Measurements from ENCODE around the gene HSPA2. TPM values are rescaled to one million over a fixed set of nuclear protein-coding genes. Genes with fewer than 3 reads are reported as not detected.

HSPA2 gene
- polyA plus RNA-seq, 4 donors = 1.4 to 14.5 (median 6.2) TPM

- Histone ChIP-seq H3K27me3 (ENCODE audit: control insufficient read depth in 3 of 3, insufficient read depth in 3 of 3, low read length in 3 of 3) (no peaks in the 10 kb centered on the region), H3K4me3 (ENCODE audit: low read depth in 1 of 3, low read length in 3 of 3) (peak overlapping the region in 2 of 3 donors; percentile 91 to 99), H3K27ac (ENCODE audit: low read depth in 1 of 3, low read length in 2 of 3) (peak overlapping the region; percentile 98 to 100 (median 100)), H3K9me3 (ENCODE audit: control insufficient read depth in 2 of 2, insufficient read depth in 1 of 2, low read depth in 1 of 2, low read length in 1 of 2) (no peaks in the 10 kb centered on the region), H3K36me3 (ENCODE audit: control insufficient read depth in 3 of 3, insufficient read depth in 2 of 3, low read depth in 1 of 3, low read length in 3 of 3) (peaks cover 0 to 5% (median 0%) of the 10 kb centered on the region in 3 donors), H3K4me1 (ENCODE audit: control insufficient read depth in 3 of 3, insufficient read depth in 2 of 3, low read depth in 1 of 3, low read length in 2 of 3) (peaks cover 4 to 30% (median 19%) of the 10 kb centered on the region in 3 donors)
- 28 to 41% (median 35%) methylated on average over 6 of the region's 6 CpGs for WGBS, 3 donors
- peak in 1 of 2 donors; percentile 18 for DNase-seq
- no peak for FAIRE-seq
Measured at GRCh38 chr14:64502456-64502855, 38.1 kb upstream of the HSPA2 start.

GRCh38 chr14:64502887-64503433, 37.6 kb upstream of the HSPA2 start:
- Histone ChIP-seq H3K27ac (ENCODE audit: low read depth in 1 of 3, low read length in 2 of 3) (peak overlapping the region; percentile 98 to 100 (median 100)), H3K4me1 (ENCODE audit: control insufficient read depth in 3 of 3, insufficient read depth in 2 of 3, low read depth in 1 of 3, low read length in 2 of 3) (peaks cover 4 to 30% (median 24%) of the 10 kb centered on the region in 3 donors), H3K9me3 (ENCODE audit: control insufficient read depth in 2 of 2, insufficient read depth in 1 of 2, low read depth in 1 of 2, low read length in 1 of 2) (no peaks in the 10 kb centered on the region), H3K4me3 (ENCODE audit: low read depth in 1 of 3, low read length in 3 of 3) (peak overlapping the region; percentile 91 to 99 (median 92)), H3K36me3 (ENCODE audit: control insufficient read depth in 3 of 3, insufficient read depth in 2 of 3, low read depth in 1 of 3, low read length in 3 of 3) (peaks cover 0 to 5% (median 0%) of the 10 kb centered on the region in 3 donors), H3K27me3 (ENCODE audit: control insufficient read depth in 3 of 3, insufficient read depth in 3 of 3, low read length in 3 of 3) (no peaks in the 10 kb centered on the region)
- DNase-seq (peak; percentile 35 to 67), FAIRE-seq (no peak)
- WGBS, 3 donors = 0 to 1% (median 0%) methylated on average over 29 of the region's 29 CpGs

- Histone ChIP-seq H3K36me3 (ENCODE audit: control insufficient read depth in 3 of 3, insufficient read depth in 2 of 3, low read depth in 1 of 3, low read length in 3 of 3) (peaks cover 0 to 2% (median 0%) of the 10 kb centered on the region in 3 donors), H3K27ac (ENCODE audit: low read depth in 1 of 3, low read length in 2 of 3) (peak within 1 kb of the TSS; percentile 98 to 100 (median 100)), H3K9me3 (ENCODE audit: control insufficient read depth in 2 of 2, insufficient read depth in 1 of 2, low read depth in 1 of 2, low read length in 1 of 2) (no peaks in the 10 kb centered on the region), H3K4me3 (ENCODE audit: low read depth in 1 of 3, low read length in 3 of 3) (peak within 1 kb of the TSS; percentile 91 to 99 (median 92)), H3K27me3 (ENCODE audit: control insufficient read depth in 3 of 3, insufficient read depth in 3 of 3, low read length in 3 of 3) (no peaks in the 10 kb centered on the region), H3K4me1 (ENCODE audit: control insufficient read depth in 3 of 3, insufficient read depth in 2 of 3, low read depth in 1 of 3, low read length in 2 of 3) (peaks cover 4 to 30% (median 28%) of the 10 kb centered on the region in 3 donors)
- FAIRE-seq (no peak), DNase-seq (peak; percentile 89 to 95)
- 0 to 1% (median 0%) methylated on average over 70 to 87 of the region's 87 CpGs for WGBS, 3 donors
Measured at GRCh38 chr14:64503434-64504309, 36.9 kb upstream of the HSPA2 start, which contains the start of gene ZBTB25. TSS of gene ZBTB25 (minus strand) at chr14:64503838. CDS start at chr14:64490533, 13,305 bp downstream.

DNA sequence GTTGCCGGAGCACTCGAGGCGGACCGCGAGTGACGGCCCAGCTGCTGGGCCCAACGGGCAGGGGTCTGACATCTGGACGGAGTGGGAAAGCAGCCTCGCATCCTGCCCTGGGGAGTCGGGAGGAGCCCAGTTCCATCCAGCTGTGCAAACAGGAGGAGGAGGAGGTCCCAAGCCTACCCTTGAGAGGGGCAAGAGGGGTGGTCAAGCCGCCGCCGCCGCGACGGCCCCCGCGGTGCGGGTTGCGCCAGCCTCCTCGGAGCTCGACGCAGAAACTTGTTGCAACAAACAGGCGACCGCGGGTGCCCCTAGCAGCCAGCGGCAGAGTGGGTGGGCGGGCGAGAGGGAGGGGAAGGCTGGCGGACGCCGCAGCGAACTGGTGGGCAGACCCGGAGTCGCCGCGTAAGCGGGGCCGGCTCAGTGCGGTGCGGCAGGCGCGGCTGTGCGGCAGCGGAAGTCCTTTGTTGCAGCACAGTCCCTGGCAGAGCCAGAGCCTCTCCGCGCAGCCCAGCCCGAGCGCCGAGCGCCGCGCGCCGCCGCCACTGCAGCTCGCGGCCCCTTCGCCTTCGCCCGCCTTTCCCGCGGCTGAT, 36.1 kb upstream of the HSPA2 start, which contains the start of gene ZBTB1:
TSS of gene ZBTB1 (plus strand) at position 461 of the 587 bp plus-strand sequence. CDS start 16,735 bp downstream, outside the sequence.
- Histone ChIP-seq H3K9me3 (ENCODE audit: control insufficient read depth in 2 of 2, insufficient read depth in 1 of 2, low read depth in 1 of 2, low read length in 1 of 2) (no peaks in the 10 kb centered on the region), H3K27ac (ENCODE audit: low read depth in 1 of 3, low read length in 2 of 3) (peak within 1 kb of the TSS; percentile 98 to 100 (median 100)), H3K36me3 (ENCODE audit: control insufficient read depth in 3 of 3, insufficient read depth in 2 of 3, low read depth in 1 of 3, low read length in 3 of 3) (no peaks in the 10 kb centered on the region), H3K4me3 (ENCODE audit: low read depth in 1 of 3, low read length in 3 of 3) (peak within 1 kb of the TSS; percentile 91 to 99 (median 92)), H3K27me3 (ENCODE audit: control insufficient read depth in 3 of 3, insufficient read depth in 3 of 3, low read length in 3 of 3) (no peaks in the 10 kb centered on the region), H3K4me1 (ENCODE audit: control insufficient read depth in 3 of 3, insufficient read depth in 2 of 3, low read depth in 1 of 3, low read length in 2 of 3) (peaks cover 4 to 32% (median 30%) of the 10 kb centered on the region in 3 donors)
- DNase-seq (peak; percentile 66 to 93), FAIRE-seq (no peak)
- 0 to 1% (median 0%) methylated on average over 36 to 63 of the region's 63 CpGs for WGBS, 3 donors

- 0% methylated on average over 55 to 68 of the region's 68 CpGs for WGBS, 3 donors
- no peak for FAIRE-seq
- H3K4me1 ChIP-seq (ENCODE audit: control insufficient read depth in 3 of 3, insufficient read depth in 2 of 3, low read depth in 1 of 3, low read length in 2 of 3) = peaks cover 4 to 29% (median 25%) of the 10 kb centered on the region in 3 donors
Measured at GRCh38 chr14:64504897-64505794, 35.4 kb upstream of the HSPA2 start.

GRCh38 chr14:64506721-64507120, 33.8 kb upstream of the HSPA2 start:
- Histone ChIP-seq H3K9me3 (ENCODE audit: control insufficient read depth in 2 of 2, insufficient read depth in 1 of 2, low read depth in 1 of 2, low read length in 1 of 2) (no peaks in the 10 kb centered on the region), H3K4me3 (ENCODE audit: low read depth in 1 of 3, low read length in 3 of 3) (peak overlapping the region in 1 of 3 donors; percentile 17), H3K27me3 (ENCODE audit: control insufficient read depth in 3 of 3, insufficient read depth in 3 of 3, low read length in 3 of 3) (no peaks in the 10 kb centered on the region), H3K27ac (ENCODE audit: low read depth in 1 of 3, low read length in 2 of 3) (peak overlapping the region in 2 of 3 donors; percentile 33 to 62), H3K36me3 (ENCODE audit: control insufficient read depth in 3 of 3, insufficient read depth in 2 of 3, low read depth in 1 of 3, low read length in 3 of 3) (no peaks in the 10 kb centered on the region), H3K4me1 (ENCODE audit: control insufficient read depth in 3 of 3, insufficient read depth in 2 of 3, low read depth in 1 of 3, low read length in 2 of 3) (peaks cover 3 to 37% (median 17%) of the 10 kb centered on the region in 3 donors)
- peak in 1 of 2 donors; percentile 23 for DNase-seq
- 10 to 24% (median 15%) methylated on average over 3 of the region's 3 CpGs for WGBS, 3 donors
- FAIRE-seq = no peak

More at GRCh38 chr14:64504897-64505794, 35.4 kb upstream of the HSPA2 start:
- DNase-seq = peak; percentile 91 to 93
- Histone ChIP-seq H3K27me3 (ENCODE audit: control insufficient read depth in 3 of 3, insufficient read depth in 3 of 3, low read length in 3 of 3) (no peaks in the 10 kb centered on the region), H3K4me3 (ENCODE audit: low read depth in 1 of 3, low read length in 3 of 3) (peak overlapping the region; percentile 91 to 99 (median 92)), H3K36me3 (ENCODE audit: control insufficient read depth in 3 of 3, insufficient read depth in 2 of 3, low read depth in 1 of 3, low read length in 3 of 3) (no peaks in the 10 kb centered on the region), H3K9me3 (ENCODE audit: control insufficient read depth in 2 of 2, insufficient read depth in 1 of 2, low read depth in 1 of 2, low read length in 1 of 2) (no peaks in the 10 kb centered on the region), H3K27ac (ENCODE audit: low read depth in 1 of 3, low read length in 2 of 3) (peak overlapping the region; percentile 98 to 100 (median 100))

DNA sequence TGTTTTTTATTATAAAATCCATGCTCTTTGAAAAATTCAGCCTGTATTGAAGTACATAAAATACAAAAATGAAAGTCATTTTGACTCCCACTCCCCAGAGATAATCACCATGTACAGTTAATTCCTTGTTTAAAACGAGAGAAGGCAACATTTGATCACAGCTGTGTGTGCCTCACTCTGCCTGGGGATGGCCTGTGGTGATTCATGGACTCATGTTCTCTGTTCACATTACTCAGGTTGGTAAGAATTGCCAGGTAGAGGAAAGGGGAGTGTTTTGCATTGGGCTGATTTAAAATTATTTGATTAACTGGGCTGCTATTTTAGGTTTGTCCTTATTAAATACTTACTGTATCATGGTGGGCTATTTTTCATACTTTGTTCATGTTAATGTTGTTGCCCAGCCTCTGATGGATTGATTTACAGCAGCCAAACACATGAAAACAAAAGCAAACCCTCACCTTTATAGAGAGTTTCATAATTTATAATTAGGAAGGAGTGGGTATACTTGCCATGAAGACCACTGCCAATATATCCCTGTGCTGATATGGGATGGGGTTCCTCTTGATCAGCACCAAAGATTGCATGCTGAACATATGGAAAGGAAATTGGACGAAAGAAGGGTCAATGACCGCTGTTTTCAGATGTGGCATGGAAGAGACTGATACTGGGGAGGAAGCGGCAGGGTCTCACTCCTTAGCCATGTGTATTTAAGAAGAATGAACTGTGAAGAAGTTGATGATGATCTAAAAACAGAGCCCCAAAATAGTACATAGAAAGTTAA, 33.0 kb upstream of the HSPA2 start:
- Histone ChIP-seq H3K9me3 (ENCODE audit: control insufficient read depth in 2 of 2, insufficient read depth in 1 of 2, low read depth in 1 of 2, low read length in 1 of 2) (no peaks in the 10 kb centered on the region), H3K27ac (ENCODE audit: low read depth in 1 of 3, low read length in 2 of 3) (peak overlapping the region in 1 of 3 donors; percentile 37), H3K27me3 (ENCODE audit: control insufficient read depth in 3 of 3, insufficient read depth in 3 of 3, low read length in 3 of 3) (no peaks in the 10 kb centered on the region), H3K4me1 (ENCODE audit: control insufficient read depth in 3 of 3, insufficient read depth in 2 of 3, low read depth in 1 of 3, low read length in 2 of 3) (peaks cover 0 to 30% (median 9%) of the 10 kb centered on the region in 3 donors), H3K4me3 (ENCODE audit: low read depth in 1 of 3, low read length in 3 of 3) (no peak overlapping the region), H3K36me3 (ENCODE audit: control insufficient read depth in 3 of 3, insufficient read depth in 2 of 3, low read depth in 1 of 3, low read length in 3 of 3) (no peaks in the 10 kb centered on the region)
- WGBS, 3 donors = 53 to 73% (median 60%) methylated on average over 4 of the region's 4 CpGs
- DNase-seq (no peak), FAIRE-seq (no peak)

Data from small intestine (tissue), 7 donors.